HCT116 (cell line): ENCODE measurements around the gene NDUFA8.

ENCODE experiments used
- EZH2 ChIP-seq: fragments of 200-600 bp; sonication (generic); IDR thresholded peaks from 2 replicates; pipeline ENCODE4 v1.6.1; 2017; ENCODE audit warnings: antibody characterized with exemption, mixed run types
- RAD21 ChIP-seq: IDR thresholded peaks from 2 replicates; pipeline ENCODE4 v1.6.1; 2012; ENCODE audit warnings: low read depth, mild to moderate bottlenecking
- SIN3A ChIP-seq: IDR thresholded peaks from 2 replicates; pipeline ENCODE4 v1.6.1; 2012; ENCODE audit warnings: low read depth
- YY1 ChIP-seq: IDR thresholded peaks from 2 replicates; pipeline ENCODE4 v1.6.1; 2011; ENCODE audit warnings: low read length, low read depth, moderate library complexity, mild to moderate bottlenecking; ENCODE audit not compliant: insufficient replicate concordance; ENCODE audit errors: extremely low read depth
- TF ChIP-seq, protein P1 (sequence below): IDR thresholded peaks from 2 replicates; pipeline ENCODE4 v1.6.1; 2011; ENCODE audit warnings: mild to moderate bottlenecking, low read length, moderate library complexity; ENCODE audit not compliant: insufficient replicate concordance; ENCODE audit errors: extremely low read depth
- TF ChIP-seq, protein P2 (sequence below), 3 experiments: fragments of 200-600 bp in 1 of 3; sonication (generic) in 1 of 3; IDR thresholded peaks in 2 of 3; conservative IDR thresholded peaks in 1 of 3; 2 replicates each; pipeline ENCODE4 v1.5.1; 2012 to 2017; ENCODE audit warnings: low read depth in 2 of 3, low read length in 2 of 3, antibody characterized with exemption in 1 of 3, borderline replicate concordance in 1 of 3, control low read depth in 1 of 3, mild to moderate bottlenecking in 1 of 3, mixed read lengths in 1 of 3, mixed run types in 1 of 3, moderate library complexity in 1 of 3; ENCODE audit not compliant: insufficient read depth in 1 of 3
- TF ChIP-seq, protein P3 (sequence below): IDR thresholded peaks from 2 replicates; pipeline ENCODE4 v1.6.1; 2012

DNA sequence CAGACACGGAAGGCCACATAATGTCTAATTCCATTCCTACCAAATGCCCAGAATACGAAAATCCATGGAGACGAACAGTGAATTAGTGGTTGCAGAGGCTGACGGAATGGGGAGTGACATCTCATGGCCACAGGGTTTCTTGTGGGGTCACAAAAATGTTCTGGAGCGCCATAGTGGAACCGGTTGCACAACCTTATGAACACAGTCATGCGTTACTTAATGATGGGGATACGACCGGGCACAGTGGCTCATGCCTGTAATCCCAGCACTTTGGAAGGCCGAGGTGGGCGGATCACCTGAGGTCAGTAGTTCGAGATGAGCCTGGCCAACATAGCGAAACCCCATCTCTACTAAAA lies 40.4 kb downstream of the NDUFA8 start:
- TF ChIP-seq, protein P1, sequence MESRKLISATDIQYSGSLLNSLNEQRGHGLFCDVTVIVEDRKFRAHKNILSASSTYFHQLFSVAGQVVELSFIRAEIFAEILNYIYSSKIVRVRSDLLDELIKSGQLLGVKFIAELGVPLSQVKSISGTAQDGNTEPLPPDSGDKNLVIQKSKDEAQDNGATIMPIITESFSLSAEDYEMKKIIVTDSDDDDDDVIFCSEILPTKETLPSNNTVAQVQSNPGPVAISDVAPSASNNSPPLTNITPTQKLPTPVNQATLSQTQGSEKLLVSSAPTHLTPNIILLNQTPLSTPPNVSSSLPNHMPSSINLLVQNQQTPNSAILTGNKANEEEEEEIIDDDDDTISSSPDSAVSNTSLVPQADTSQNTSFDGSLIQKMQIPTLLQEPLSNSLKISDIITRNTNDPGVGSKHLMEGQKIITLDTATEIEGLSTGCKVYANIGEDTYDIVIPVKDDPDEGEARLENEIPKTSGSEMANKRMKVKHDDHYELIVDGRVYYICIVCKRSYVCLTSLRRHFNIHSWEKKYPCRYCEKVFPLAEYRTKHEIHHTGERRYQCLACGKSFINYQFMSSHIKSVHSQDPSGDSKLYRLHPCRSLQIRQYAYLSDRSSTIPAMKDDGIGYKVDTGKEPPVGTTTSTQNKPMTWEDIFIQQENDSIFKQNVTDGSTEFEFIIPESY, result no peak
- TF ChIP-seq, protein P2, sequence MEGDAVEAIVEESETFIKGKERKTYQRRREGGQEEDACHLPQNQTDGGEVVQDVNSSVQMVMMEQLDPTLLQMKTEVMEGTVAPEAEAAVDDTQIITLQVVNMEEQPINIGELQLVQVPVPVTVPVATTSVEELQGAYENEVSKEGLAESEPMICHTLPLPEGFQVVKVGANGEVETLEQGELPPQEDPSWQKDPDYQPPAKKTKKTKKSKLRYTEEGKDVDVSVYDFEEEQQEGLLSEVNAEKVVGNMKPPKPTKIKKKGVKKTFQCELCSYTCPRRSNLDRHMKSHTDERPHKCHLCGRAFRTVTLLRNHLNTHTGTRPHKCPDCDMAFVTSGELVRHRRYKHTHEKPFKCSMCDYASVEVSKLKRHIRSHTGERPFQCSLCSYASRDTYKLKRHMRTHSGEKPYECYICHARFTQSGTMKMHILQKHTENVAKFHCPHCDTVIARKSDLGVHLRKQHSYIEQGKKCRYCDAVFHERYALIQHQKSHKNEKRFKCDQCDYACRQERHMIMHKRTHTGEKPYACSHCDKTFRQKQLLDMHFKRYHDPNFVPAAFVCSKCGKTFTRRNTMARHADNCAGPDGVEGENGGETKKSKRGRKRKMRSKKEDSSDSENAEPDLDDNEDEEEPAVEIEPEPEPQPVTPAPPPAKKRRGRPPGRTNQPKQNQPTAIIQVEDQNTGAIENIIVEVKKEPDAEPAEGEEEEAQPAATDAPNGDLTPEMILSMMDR (IDR thresholded peaks at IDR 0.05 in 2 of 3, conservative IDR thresholded peaks at IDR 0.05 in 1 of 3; ENCODE audit: borderline replicate concordance in 1 of 3, insufficient read depth in 1 of 3, low read depth in 2 of 3, low read length in 2 of 3), result no peak
- TF ChIP-seq YY1 (no peak), EZH2 (no peak), SIN3A (no peak), RAD21 (no peak)
- TF ChIP-seq, protein P3, sequence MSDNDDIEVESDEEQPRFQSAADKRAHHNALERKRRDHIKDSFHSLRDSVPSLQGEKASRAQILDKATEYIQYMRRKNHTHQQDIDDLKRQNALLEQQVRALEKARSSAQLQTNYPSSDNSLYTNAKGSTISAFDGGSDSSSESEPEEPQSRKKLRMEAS, result no peak
